GM21723 (cell line): ENCODE measurements around the gene PCGF3.
"Not testable (repeated sequence)": the region's sequence is repeated elsewhere in the genome, so short reads cannot be mapped to it uniquely, and the experiment has no call there.

Experiments used
- ATAC-seq: cut with Tn5 transposase; IDR thresholded peaks from one replicate; pipeline ENCODE4 v1.9.1; 2021; ENCODE audit warnings: mild to moderate bottlenecking, moderate library complexity; ENCODE audit not compliant: unreplicated experiment

The PCGF3 gene

DNA sequence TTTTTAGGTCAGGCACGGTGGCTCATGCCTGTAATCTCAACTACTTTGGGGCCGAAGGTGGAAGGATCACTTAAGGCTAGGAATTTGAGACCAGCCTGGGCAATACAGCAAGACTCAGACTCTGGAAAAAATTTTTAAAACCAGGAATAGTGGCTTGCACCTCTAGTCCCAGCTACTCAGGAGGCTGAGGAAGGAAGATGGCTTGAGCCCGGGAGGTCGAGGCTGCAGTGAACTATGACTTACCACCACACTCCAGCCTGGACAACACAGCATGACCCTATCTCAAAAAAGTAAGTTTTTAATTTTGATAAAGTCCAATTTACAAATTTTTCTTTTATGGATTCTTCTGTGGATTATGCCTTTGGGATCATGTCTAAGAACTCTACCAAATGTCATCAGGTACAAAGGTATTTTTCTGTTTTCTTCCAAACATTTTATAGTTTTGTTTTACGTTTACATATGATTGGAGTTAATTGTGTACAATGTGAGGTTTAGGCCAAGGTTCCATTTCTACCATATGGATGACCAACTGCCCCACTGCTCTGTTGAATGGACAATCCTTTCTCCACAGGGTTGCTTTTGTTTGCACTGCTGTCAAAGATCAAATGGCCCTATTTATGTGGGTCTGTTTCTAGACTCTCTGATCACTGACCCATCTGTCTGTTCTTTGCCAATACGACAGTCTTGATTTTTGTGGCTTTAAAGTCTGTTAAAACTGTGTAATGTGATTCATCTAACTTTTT lies 72.1 kb downstream of the PCGF3 start:
- no peak for ATAC-seq

DNA sequence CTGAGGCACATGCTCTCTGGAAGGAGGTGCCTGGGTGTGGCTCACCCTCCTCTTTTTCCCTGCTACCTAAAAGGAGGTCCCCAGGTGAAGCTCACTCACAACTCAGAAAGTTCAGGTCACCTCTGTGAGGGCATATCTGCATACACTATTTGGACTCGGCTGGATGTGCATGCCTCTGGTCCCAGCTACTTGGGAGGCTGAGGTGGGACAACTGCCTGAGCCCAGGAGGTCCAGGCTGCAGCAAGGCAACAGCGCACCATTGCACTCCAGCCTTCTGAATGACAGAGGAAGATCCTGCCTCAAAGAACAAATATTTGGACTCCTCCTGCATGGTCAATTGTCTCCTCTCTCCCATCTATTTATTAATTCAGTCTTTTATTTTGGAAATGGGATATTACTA lies 73.9 kb downstream of the PCGF3 start:
- ATAC-seq: no peak

DNA sequence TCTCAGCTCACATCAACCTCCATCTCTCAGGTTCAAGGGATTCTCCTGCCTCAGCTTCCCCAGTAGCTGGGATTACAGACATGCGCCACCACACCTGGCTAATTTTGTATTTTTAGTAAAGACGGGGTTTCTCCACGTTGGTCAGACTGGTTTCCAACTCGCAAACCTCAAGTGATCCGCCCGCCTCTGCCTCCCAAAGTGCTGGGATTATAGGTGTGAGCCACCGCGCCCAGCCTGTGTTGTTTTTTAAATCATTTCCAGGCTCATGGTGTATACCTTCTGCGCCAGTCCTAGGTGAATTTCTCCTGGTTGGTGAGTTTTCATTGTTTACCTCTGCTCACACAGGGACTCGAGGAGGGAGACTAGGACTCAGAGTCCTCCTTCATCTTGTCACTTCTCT lies 74.6 kb downstream of the PCGF3 start:
- not testable (repeated sequence) for ATAC-seq

DNA sequence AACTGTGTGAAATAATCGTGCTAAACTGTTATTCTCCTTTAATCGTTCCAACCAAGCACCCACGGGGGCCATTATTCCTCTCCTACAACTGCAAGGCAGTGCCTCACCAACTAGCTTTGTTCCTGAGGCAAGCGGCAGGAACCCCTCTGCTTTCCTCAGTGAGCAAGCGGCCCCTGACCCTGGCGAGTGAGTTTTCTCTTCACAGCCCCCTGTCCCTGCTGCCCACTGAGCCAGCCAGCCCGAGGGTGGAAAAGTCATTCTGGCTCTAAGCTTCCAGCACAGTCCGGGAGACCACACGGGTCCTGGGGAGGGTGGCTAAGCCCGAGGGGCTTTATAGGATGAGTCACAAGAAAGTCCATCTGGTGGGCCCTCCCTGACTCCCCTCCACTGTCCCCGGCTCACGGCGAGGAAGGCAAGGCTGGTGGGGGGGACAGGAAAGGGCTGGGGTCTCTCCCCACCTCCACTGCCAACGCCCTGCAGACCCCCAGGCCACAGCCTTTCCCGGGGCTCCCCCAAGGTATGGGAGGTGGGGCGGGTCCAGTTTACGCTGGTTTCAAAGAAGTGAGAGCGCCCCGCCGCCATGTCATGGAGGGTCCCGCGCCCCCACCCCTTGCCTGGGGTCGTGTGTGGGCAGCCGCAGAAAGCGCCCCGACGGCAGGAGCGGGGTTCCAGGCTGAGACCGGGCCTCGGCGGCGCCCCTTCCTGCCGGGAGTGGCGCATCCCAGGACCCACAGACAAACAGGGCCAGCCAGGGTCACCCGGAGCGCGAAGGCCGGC lies 75.3 kb downstream of the PCGF3 start:
- no peak for ATAC-seq

DNA sequence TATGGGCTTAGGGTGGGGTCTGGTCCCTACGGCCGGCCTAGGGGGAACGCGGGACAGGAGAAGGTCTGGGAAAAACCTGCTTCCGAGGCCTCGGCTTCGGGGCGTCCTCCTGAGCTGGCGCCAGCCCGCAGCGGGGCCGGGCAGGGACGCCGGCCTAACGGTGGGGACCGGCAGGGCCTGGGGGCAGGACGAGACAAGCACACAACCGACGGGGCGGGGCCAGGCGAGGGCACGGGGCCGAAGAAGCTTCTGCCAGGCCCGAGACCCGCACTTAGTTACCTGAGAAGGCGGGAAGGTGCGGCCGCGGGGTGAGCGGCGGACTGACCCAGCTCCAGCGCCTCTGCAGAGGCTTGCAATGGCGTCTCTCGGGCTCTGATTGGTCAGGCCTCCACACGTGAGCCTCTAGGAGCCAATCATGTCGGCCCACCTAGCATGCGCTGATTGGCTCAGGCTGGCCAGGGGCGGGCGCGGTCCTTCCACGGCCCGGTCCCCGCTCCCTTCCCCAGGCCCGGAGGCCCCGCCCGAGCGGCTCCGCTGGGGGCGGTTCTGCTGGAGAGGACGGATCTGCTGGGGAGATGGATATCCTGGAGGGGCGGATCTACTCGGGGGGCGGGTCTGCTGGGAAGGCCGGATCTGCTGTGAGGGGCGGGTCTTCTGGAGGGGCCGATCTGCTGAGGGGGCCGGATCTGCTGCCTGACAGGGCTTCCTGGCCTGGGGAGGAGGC lies 76.0 kb downstream of the PCGF3 start:
- ATAC-seq: peak; percentile 94

DNA sequence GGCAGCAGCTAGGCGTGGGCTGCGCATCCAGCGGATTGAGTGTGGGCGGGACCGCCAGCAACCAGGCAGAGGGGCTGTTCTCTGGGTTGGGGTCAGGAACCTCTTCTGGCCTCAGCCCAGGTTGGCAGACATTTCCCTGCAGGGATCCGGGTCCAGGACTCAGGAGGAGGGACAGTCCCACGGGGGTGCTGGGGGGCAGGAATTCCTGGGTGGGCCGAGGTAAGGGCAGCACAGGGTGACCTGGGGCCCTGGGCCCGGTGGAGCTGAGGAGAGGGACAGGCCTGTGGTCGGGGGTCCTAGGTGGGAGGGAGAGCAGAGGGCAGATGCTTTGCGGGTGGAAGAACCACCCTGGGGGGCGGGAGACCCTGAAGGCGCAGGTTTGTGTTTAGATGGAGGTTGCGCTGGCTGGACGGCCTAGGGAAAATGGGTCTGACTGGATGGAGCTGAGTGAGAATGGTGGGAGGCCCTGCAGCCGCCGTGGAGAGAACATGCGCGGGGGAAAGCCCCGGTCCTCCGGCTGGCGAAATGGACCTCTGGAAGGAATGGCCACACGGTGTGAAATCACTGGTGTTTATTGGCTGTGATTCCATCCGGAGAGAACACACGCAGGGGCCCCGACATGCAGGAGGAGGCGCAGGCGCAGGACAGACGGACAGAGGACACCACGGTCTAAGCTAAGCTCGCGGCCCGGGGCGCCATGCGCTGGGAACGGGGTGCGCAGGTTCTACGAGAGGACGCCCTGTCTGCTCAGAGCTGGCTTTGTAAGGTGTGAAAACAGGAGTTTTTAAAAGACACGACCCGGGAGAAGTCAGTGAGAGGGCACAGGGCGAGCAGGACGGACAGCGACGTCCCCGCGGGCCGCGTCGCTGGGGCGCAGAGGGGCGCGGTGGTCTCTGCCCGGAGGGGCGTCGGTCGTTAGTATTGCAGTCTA lies 79.0 kb downstream of the PCGF3 start:
- no peak for ATAC-seq

- no peak for ATAC-seq
Measured at GRCh38 chr4:785332-786073, 79.9 kb downstream of the PCGF3 start.

DNA sequence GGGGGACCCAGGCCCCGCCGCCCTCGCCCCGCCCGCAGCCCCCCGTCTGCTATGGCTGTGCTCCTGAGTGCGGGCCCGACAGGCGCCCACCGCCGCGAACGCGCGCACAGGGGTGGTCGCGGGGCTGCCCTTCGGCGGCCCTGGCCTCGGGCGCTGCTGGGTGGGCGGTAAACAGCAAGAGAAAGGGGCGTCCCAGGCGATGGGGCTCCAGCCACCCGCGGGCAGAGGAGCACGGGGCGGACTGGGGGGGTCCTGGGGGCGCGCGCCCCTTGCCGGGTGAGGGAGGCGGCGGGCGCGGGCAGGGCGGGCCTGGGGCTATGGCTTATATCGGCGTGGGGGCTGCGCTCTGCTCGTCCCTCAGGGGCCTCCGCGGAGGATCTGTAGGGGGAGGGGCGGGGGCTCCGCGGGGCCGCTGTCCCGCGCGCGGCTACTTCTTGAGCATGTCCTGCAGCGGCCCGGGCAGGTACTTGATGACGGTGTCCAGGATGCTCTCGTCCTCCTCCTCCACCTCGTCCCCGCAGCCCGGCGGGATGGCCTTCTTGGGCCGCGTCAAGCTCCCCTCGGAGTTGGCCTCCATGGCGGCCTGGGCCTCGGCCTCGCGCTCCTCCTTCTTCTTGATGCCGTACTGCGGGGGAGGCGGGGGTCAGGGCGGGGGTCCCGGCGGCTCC lies 80.6 kb downstream of the PCGF3 start:
- ATAC-seq: no peak

GRCh38 chr4:786861-787300 lies 81.2 kb downstream of the PCGF3 start:
- ATAC-seq: no peak

DNA sequence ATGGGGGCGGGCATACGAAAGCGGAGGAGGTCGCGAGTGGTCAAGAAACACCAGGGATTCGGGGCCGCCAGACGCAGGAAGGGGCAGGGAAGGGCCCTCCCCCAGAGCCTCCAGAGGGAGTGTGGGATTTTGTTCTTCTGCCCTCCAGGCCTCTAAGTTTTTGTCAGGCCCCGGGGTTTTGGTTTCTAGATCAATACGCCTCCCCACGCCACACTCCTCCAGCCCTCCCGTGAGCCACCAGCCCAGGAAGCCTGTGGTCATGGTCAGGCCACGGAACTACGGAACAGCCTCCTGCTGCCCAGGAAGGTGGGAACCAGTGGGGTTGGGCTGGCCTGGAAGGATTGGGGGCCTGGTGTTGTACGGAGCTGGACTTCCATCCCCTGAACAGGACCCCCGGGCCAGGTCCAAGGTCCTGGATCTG lies 81.9 kb downstream of the PCGF3 start:
- ATAC-seq: no peak

DNA sequence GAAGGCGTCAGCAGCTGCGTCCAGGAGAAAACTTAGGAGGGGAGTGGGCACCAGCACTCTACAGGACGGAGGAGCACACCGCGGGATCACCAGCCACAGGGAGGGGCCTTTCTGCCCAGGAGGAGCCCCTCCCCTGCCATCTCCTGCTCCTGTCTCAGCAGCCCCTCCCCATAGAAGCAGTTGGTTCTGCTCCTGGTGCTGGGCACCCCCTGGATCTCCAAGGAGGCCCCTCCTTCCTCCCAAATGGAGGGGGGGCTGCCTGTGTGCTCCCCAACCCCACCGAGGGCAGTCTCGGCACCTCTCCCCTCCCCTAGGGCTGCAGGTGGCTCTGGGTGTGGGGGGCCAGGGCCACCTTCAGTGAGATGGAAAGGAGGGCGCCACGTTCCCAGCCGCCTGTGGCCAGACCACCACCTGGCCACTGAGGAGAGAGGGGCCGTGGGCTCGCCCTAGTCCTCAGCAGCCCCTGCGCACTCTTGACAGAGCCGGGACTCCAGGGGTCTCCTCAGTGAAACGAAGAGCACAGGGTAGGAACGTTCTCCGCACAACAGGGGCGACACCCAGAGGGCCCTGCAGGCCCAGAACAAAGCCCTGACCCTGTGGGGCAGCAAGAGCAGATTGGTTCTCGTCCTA lies 82.5 kb downstream of the PCGF3 start:
- ATAC-seq: no peak

DNA sequence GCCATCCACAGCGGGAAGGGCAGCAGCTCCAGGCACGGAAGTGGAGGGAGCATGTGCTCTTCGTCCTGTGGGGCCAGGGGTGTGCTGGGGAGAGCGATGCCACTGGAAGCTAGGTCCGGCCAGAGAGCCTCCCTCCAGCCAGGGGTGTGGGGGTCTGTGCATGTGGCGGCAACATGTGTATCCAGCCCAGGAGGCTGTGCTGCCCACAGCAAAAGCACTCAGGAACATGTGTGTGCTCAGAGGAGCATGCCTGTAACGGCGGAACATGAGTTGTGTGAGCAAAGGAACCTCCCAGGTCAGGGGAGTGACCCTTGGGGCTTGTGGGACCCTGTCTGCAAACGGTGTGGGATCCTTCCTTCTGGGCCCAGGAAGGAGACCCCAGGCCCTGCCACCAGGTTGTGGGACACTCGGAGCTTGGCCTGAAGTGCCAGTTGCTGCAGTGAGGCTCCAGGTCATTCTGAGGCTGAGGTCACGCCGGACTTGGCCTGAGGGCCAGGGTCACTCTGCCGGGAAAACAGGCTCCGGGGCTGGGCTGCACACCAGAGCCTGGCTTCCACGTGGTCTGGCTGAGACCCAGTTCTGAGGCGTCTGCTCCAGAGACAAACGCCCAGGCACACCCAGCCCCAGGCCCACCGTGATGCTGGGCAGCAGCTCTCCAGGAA lies 83.1 kb downstream of the PCGF3 start:
- ATAC-seq: no peak

DNA sequence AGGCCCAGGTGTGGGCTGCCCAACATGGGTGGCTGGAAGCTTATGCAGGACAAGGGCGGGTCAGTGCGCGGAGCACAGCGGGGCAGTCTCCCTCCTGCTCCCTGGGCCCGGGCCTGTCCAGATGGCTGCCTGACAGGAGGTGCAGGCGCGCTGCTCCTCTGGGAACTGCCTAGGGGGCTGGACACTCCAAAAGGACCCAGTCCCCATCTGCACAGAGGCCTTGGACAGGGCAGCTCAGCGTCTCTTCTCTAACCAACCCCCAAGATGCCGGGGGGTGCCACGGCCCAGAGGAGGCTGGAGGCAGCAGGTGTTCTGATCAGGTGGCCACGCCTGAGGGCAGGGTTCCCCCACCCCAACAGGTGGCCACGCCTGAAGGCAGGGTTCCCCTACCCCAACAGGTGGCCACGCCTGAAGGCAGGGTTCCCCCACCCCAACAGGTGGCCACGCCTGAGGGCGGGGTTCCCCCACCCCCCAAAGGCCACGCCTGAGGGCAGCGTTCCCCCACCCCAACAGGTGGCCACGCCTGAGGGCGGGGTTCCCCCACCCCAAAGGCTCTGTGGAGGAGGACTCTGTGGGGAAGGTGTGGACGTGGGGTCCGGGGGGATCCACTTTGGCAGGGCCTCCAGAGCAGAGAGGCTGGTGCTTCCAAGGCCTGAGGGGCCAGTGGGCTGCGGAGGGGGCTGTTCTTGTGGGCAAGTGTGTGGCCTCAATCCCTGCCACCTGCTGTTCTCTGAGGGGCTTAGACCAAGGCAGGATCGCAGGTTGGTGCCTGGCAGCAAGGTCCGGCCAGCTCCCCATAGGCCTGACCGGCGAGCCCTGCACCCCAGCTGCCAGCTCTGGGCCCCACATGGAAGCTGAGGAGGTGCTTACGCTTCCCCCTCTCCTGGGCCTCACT lies 84.2 kb downstream of the PCGF3 start:
- ATAC-seq: no peak

- no peak for ATAC-seq
Measured at GRCh38 chr4:790466-790820, 84.8 kb downstream of the PCGF3 start.

- ATAC-seq: no peak
Measured at GRCh38 chr4:791252-791897, 85.7 kb downstream of the PCGF3 start.

DNA sequence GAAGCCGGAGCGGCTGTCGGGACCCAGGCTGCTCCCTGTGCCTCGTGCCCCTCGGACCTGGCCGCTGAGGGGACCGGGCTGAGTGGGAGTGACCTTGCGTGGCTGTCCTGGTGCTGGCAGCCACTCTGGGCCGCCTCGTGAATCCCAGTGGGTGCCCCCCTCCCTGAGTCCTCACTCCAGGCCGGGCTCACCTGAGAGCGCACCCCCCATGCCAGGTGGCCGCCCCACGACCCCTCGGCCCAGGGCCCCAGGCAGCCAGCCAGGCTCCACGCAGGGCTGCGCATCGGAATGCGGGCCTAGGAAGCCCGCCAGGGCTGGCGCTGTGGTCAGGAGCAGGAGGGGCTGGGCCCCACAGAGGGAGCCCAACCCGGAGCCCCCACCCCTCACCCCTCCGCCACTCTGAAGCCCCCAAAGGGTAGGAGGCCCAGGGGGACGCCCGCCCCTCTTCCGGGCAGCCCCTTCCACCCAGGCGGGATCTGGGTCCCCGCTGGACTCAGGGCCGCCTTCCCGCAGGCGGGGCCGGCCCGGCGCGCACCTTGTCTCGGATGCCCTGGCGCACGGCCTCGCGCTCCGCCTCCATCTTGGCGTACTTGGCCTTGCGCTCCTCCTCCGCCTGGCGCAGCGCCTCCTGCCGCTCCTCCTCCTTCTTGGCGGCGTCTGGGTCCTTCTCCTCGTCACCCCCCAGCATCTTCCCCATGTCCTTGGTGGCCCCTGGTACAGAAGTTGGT lies 86.4 kb downstream of the PCGF3 start:
- no peak for ATAC-seq
